AG09319 (cell line): Measurements from ENCODE around the gene UNC93A.
"Not testable (repeated sequence)": the region's sequence is repeated elsewhere in the genome, so short reads cannot be mapped to it uniquely, and the experiment has no call there.

ENCODE experiments used
- DNase-seq: peaks from one replicate; pipeline ENCODE4 v3.0.0-alpha.2; 2010; ENCODE audit warnings: low read depth; ENCODE audit errors: extremely low read depth
- TF ChIP-seq, protein P1 (sequence below): IDR thresholded peaks from 2 replicates; pipeline ENCODE4 v1.5.1; 2011; ENCODE audit warnings: low read depth, mild to moderate bottlenecking, inconsistent platforms, low read length, moderate library complexity

Gene UNC93A

DNA sequence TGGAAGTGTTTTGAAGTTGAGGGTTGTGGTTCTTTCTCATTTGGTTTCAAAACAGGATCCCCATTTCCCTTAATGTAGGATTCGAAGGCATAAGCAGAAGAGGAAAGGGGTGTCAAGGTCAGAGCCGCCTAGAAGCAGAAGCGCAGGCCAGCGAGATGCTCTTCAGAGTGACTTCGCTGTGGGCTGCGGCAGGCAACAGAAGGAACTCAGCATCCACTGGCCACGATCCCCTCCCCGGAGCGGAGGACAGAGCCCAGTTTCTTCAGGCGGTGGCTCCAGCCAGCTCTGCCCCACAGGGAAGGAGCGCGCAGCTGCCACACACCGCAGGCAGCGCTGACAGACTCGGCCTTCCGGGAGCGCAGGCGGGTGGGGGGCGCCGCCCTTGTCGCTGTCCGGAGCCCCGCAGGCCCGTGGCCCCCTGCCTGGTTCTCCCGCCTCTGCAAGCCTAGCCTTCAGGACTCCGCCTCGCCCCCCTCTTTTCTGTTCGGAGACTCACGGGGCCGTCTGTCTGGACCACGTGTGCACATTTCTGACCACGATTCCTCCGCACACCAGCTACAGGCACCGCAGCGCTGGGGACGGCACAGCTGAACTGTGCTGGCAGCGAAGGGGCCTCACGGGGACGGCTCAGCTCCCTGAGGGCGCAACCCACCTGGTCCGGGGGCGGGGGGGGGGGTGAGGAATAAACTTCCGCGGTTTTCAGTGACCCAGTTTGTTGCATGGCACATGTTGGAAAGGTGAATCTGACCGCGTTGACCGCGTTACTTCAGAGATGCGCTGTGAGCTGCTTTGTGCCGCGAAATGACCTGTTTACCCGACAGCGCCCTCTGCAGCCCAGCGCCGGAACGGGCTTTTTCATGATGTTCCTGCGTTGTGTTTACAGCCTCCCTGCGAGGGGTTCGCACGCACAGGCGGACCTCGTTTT is 59.9 kb downstream of the UNC93A start:
- no peak for DNase-seq
- TF ChIP-seq, protein P1, sequence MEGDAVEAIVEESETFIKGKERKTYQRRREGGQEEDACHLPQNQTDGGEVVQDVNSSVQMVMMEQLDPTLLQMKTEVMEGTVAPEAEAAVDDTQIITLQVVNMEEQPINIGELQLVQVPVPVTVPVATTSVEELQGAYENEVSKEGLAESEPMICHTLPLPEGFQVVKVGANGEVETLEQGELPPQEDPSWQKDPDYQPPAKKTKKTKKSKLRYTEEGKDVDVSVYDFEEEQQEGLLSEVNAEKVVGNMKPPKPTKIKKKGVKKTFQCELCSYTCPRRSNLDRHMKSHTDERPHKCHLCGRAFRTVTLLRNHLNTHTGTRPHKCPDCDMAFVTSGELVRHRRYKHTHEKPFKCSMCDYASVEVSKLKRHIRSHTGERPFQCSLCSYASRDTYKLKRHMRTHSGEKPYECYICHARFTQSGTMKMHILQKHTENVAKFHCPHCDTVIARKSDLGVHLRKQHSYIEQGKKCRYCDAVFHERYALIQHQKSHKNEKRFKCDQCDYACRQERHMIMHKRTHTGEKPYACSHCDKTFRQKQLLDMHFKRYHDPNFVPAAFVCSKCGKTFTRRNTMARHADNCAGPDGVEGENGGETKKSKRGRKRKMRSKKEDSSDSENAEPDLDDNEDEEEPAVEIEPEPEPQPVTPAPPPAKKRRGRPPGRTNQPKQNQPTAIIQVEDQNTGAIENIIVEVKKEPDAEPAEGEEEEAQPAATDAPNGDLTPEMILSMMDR = peak; percentile 35

DNA sequence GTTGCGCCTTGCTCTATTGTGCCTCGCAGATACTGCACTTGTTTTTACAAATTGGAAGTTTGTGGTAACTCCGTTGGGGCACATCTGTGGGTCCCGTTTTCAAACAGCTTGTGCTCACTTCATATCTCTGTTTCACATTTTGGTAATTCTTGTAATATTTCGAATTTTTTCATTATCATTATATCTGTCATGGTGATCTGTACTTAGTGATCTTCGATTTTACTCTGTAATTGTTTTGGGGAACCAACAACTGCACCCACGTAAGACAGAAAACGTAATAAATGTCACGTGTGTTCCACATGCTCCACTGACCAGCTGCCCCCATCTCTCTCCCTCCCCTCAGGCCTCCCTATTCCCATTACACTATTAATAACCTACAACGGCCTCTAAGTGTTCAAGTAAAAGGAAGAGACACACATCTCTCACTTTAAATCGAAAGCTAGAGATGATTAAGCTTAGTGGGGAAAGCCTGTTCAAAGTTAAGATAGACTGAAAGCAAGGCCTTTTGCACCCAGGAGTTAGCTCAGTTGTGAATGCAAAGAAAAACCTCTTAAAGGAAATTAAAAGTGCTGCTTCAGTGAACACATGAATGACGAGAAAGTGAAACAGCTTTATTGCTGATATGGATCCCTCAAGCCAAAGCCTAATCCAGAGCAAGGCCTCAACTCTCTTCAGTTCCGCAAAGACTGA is 60.7 kb downstream of the UNC93A start:
- no peak for DNase-seq
- TF ChIP-seq, protein P1 = no peak

DNA sequence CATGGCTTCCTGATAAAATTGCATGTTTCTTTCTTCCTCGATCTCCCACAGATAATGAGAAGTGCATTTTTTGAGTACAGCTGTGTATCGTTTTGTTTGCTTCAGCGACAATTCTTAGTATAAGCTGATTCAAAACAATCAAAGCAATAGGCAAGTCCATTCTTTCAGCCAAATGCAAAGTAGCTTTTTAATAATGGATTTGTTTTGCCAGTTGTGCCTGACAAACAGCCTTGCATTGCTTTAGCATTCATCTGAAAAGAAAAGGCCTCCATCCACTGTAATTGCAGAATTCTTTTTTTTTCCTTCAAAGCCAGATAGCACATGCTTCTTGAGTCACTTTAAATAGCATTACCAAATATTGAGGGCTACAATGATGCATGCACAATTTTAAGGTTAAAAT is 65.8 kb downstream of the UNC93A start:
- TF ChIP-seq, protein P1 = no peak
- no peak for DNase-seq

DNA sequence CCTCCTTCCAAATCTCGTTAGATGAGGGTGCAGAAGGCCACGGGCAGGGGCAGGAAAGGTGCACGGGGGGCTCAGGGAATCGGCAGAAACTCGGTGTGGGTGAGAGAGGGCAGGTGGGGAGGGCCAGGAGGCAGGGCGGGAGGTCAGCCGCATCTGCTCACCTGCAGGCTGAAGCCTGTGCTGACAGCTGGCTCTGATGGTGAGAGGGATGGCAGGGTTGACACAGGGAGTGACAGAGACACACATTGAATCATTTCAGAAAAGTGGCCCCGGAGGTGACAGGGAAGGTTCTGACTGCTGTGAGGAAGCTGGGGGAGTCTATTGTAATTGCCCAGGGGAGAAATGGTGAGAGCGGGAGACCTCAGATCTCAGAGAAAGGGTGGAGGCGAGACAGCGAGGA is 67.3 kb downstream of the UNC93A start:
- not testable (repeated sequence) for DNase-seq

DNA sequence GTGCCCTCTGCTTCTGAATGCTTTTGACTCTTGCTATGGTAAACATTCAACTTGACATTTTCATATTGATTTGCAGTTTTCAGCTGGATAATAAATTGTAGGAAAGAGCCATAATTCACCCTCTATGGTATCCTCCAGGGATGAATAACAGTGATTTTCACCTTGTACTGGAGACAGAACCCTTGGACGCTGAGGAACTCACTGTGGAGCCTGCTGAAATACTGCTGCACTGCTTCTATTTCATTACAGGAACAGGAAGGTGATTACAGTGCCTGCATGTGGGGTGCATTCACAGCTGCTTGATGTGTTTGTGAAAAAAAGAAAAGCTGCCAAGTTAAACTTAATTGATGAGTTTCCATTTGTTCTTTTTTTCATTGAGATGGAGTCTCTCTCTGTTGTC is 70.1 kb downstream of the UNC93A start:
- DNase-seq = not testable (repeated sequence)
